Suprapubic skin (tissue), 3 donors: ENCODE results near the gene ANO8.

Experiments
- POLR2A ChIP-seq, 2 donors: fragments of 450-650 bp; IDR thresholded peaks; one replicate each; pipeline ENCODE4 v1.6.1; 2017; ENCODE audit warnings: antibody characterized with exemption in 2 of 2, mild to moderate bottlenecking in 2 of 2, moderate library complexity in 2 of 2
- TF ChIP-seq, protein P1 (sequence below), 2 donors: fragments of 200-600 bp in 1 of 2; fragments of 450-650 bp in 1 of 2; sonication (generic) in 1 of 2; IDR thresholded peaks; one replicate each; pipeline ENCODE4 v1.5.1; 2016 to 2019; ENCODE audit warnings: antibody characterized with exemption in 2 of 2, mild to moderate bottlenecking in 1 of 2, moderate library complexity in 1 of 2

DNA sequence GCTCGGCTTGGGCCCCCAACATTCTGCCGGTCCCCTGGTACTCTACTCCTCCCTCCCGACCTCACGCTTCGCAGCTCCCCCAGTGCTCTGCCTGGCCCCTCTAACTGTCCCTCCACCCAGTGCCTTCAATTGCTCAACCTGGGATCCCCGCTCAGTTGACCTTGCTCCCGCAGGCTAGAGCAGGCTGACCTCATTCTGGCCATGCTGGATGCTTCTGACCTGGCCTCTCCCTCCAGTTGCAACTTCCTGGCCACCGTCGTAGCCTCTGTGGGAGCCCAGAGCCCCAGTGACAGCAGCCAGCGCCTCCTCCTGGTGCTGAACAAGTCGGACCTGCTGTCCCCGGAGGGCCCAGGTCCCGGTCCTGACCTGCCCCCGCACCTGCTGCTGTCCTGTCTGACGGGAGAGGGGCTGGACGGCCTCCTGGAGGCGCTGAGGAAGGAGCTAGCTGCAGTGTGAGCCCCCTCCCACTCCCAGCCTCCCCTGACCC lies 6.3 kb upstream of the ANO8 start:
- TF ChIP-seq, protein P1, sequence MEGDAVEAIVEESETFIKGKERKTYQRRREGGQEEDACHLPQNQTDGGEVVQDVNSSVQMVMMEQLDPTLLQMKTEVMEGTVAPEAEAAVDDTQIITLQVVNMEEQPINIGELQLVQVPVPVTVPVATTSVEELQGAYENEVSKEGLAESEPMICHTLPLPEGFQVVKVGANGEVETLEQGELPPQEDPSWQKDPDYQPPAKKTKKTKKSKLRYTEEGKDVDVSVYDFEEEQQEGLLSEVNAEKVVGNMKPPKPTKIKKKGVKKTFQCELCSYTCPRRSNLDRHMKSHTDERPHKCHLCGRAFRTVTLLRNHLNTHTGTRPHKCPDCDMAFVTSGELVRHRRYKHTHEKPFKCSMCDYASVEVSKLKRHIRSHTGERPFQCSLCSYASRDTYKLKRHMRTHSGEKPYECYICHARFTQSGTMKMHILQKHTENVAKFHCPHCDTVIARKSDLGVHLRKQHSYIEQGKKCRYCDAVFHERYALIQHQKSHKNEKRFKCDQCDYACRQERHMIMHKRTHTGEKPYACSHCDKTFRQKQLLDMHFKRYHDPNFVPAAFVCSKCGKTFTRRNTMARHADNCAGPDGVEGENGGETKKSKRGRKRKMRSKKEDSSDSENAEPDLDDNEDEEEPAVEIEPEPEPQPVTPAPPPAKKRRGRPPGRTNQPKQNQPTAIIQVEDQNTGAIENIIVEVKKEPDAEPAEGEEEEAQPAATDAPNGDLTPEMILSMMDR (IDR thresholded peaks at IDR 0.05), result no peak
- TF ChIP-seq POLR2A (IDR thresholded peaks at IDR 0.05), result no peak
